H1 (cell line): ENCODE measurements around the gene SMIM44. TPM values are rescaled to one million over a fixed set of nuclear protein-coding genes. Genes with fewer than 3 reads are reported as not detected.

Experiments
- CTCF ChIA-PET: fragments of 300-600 bp; sonication (Branson Sonifier 250); formaldehyde crosslinking; loops from one replicate; lab custom pipeline; 2021; ENCODE audit not compliant: partially characterized antibody; lab: Charles Lee
- POLR2A ChIA-PET: fragments of 300-600 bp; sonication (Branson Sonifier 250); formaldehyde crosslinking; loops from one replicate; lab custom pipeline; 2021; ENCODE audit warnings: inconsistent platforms; ENCODE audit not compliant: partially characterized antibody; lab: Charles Lee
- DNase-seq, 2 experiments: peaks; one replicate each; pipeline versions ENCODE4 v3.0.0 to v3.0.0-alpha.2; 2010 to 2022; ENCODE audit warnings: low spot score in 2 of 2, low read depth in 1 of 2, mixed read lengths in 1 of 2
- FAIRE-seq: peaks from 2 replicates; lab custom pipeline; 2011; peaks lifted over from hg19 to GRCh38; lab: Jason Lieb, UNC
- H2AFZ ChIP-seq: 2 replicates; pipeline ENCODE4 v1.8.1; 2012; ENCODE audit warnings: low read length, inconsistent platforms
- H2AK5ac ChIP-seq: 2 replicates; pipeline ENCODE4 v1.6.1; 2013; ENCODE audit warnings: low read depth, low read length
- H2BK120ac ChIP-seq: replicated peaks from 2 replicates; pipeline ENCODE3; 2013; ENCODE audit warnings: low read depth, low read length, inconsistent platforms
- H2BK12ac ChIP-seq: 2 replicates; pipeline ENCODE4 v1.6.1; 2013; ENCODE audit warnings: low read depth, low read length
- H2BK15ac ChIP-seq: 2 replicates; pipeline ENCODE4 v1.6.1; 2013; ENCODE audit warnings: low read length
- H2BK20ac ChIP-seq: 2 replicates; pipeline ENCODE4 v1.6.1; 2013; ENCODE audit warnings: low read length
- H2BK5ac ChIP-seq: 2 replicates; pipeline ENCODE4 v1.6.1; 2013; ENCODE audit warnings: low read depth, low read length
- H3K14ac ChIP-seq: 2 replicates; pipeline ENCODE4 v1.6.1; 2013; ENCODE audit warnings: inconsistent platforms; ENCODE audit not compliant: insufficient read length
- H3K18ac ChIP-seq: 2 replicates; pipeline ENCODE4 v1.6.1; 2013; ENCODE audit warnings: low read length; ENCODE audit errors: extremely low read depth
- H3K23ac ChIP-seq: 2 replicates; pipeline ENCODE4 v1.6.1; 2013; ENCODE audit warnings: inconsistent platforms; ENCODE audit not compliant: insufficient read length
- H3K23me2 ChIP-seq: 2 replicates; pipeline ENCODE4 v1.6.1; 2013; ENCODE audit warnings: low read depth, low read length
- H3K27ac ChIP-seq: 2 replicates; pipeline ENCODE4 v1.6.1; 2011; ENCODE audit warnings: low read depth, low read length, inconsistent platforms
- H3K27me3 ChIP-seq, 4 experiments: replicated peaks in 1 of 4; 1 replicate in 1 of 4; 2 replicates in 3 of 4; pipeline versions ENCODE4 v1.6.1 to v1.8.1; 2011 to 2013; ENCODE audit warnings: low read length in 3 of 4, mild to moderate bottlenecking in 3 of 4, inconsistent platforms in 2 of 4, mixed read lengths in 2 of 4, moderate library complexity in 1 of 4; ENCODE audit not compliant: control insufficient read depth in 3 of 4, insufficient read depth in 3 of 4; ENCODE audit errors: extremely low read depth in 1 of 4
- H3K36me3 ChIP-seq, 4 experiments: 2 replicates each; pipeline versions ENCODE4 v1.6.1 to v1.8.1; 2011 to 2013; ENCODE audit warnings: mild to moderate bottlenecking in 4 of 4, low read length in 3 of 4, moderate library complexity in 2 of 4, control low read depth in 1 of 4, inconsistent platforms in 1 of 4; ENCODE audit not compliant: insufficient read depth in 4 of 4, control insufficient read depth in 2 of 4
- H3K4ac ChIP-seq: replicated peaks from 2 replicates; pipeline ENCODE3; 2013; ENCODE audit warnings: low read length, low read depth, mixed read lengths, inconsistent platforms; ENCODE audit not compliant: insufficient read length
- H3K4me1 ChIP-seq, 4 experiments: replicated peaks in 1 of 4; 1 replicate in 1 of 4; 2 replicates in 3 of 4; pipeline versions ENCODE4 v1.6.1 to v1.8.1; 2011 to 2013; ENCODE audit warnings: low read length in 3 of 4, inconsistent platforms in 2 of 4, mixed read lengths in 1 of 4; ENCODE audit not compliant: insufficient read depth in 4 of 4, control insufficient read depth in 3 of 4
- H3K4me2 ChIP-seq, 2 experiments: 2 replicates each; pipeline versions ENCODE4 v1.6.1 to v1.8.1; 2011 to 2013; ENCODE audit warnings: low read depth in 2 of 2, low read length in 2 of 2, control low read depth in 1 of 2, inconsistent platforms in 1 of 2, mild to moderate bottlenecking in 1 of 2; ENCODE audit not compliant: insufficient read depth in 1 of 2
- H3K4me3 ChIP-seq, 4 experiments: fragments of 200-600, 300-600 bp in 1 of 4; sonication (generic), shearing (Covaris generic), sonication (Bioruptor Twin) in 1 of 4; 2 replicates each; pipeline versions ENCODE4 v1.5.1 to v1.8.1; 2011 to 2016; ENCODE audit warnings: low read length in 4 of 4, low read depth in 3 of 4, control low read depth in 2 of 4, inconsistent platforms in 2 of 4, mild to moderate bottlenecking in 2 of 4, mixed read lengths in 1 of 4, moderate library complexity in 1 of 4; ENCODE audit not compliant: insufficient read depth in 2 of 4; ENCODE audit errors: extremely low read depth in 1 of 4
- H3K56ac ChIP-seq: replicated peaks from 2 replicates; pipeline ENCODE3; 2013; ENCODE audit warnings: low read depth, mild to moderate bottlenecking, mixed read lengths, low read length, inconsistent platforms; ENCODE audit not compliant: insufficient read length
- H3K79me1 ChIP-seq: 2 replicates; pipeline ENCODE4 v1.6.1; 2013; ENCODE audit warnings: low read depth, low read length, control low read depth
- H3K79me2 ChIP-seq, 2 experiments: 2 replicates each; pipeline versions ENCODE4 v1.6.1 to v1.8.1; 2012 to 2013; ENCODE audit warnings: low read length in 2 of 2, mild to moderate bottlenecking in 2 of 2, inconsistent platforms in 1 of 2; ENCODE audit not compliant: insufficient read depth in 2 of 2, control insufficient read depth in 1 of 2
- H3K9ac ChIP-seq, 4 experiments: replicated peaks in 1 of 4; 1 replicate in 1 of 4; 2 replicates in 3 of 4; pipeline versions ENCODE4 v1.6.1 to v1.8.1; 2011 to 2013; ENCODE audit warnings: low read depth in 3 of 4, low read length in 3 of 4, control low read depth in 2 of 4, mild to moderate bottlenecking in 2 of 4, moderate library complexity in 2 of 4, inconsistent platforms in 1 of 4; ENCODE audit errors: extremely low read depth in 1 of 4
- H3K9me3 ChIP-seq, 2 experiments: 2 replicates each; pipeline versions ENCODE4 v1.6.1 to v1.8.1; 2012 to 2013; ENCODE audit warnings: mild to moderate bottlenecking in 2 of 2, moderate library complexity in 2 of 2, control low read depth in 1 of 2, inconsistent platforms in 1 of 2, low read depth in 1 of 2, low read length in 1 of 2, mixed read lengths in 1 of 2; ENCODE audit not compliant: insufficient read depth in 2 of 2
- H4K20me1 ChIP-seq, 2 experiments: replicated peaks in 1 of 2; 2 replicates each; pipeline versions ENCODE3 to v1.8.1; 2011 to 2013; ENCODE audit warnings: inconsistent platforms in 2 of 2, low read length in 2 of 2, mild to moderate bottlenecking in 1 of 2; ENCODE audit not compliant: insufficient read depth in 2 of 2, control insufficient read depth in 1 of 2
- H4K5ac ChIP-seq: 2 replicates; pipeline ENCODE4 v1.6.1; 2013; ENCODE audit warnings: low read length, low read depth, mixed read lengths, inconsistent platforms; ENCODE audit not compliant: insufficient read length
- H4K8ac ChIP-seq: 2 replicates; pipeline ENCODE4 v1.8.0; 2013; ENCODE audit warnings: mild to moderate bottlenecking, moderate library complexity, low read length, inconsistent platforms; ENCODE audit not compliant: insufficient read depth; ENCODE audit errors: extremely low read depth
- H4K91ac ChIP-seq: replicated peaks from 2 replicates; pipeline ENCODE3; 2013; ENCODE audit warnings: low read length, mixed read lengths, inconsistent platforms; ENCODE audit not compliant: insufficient read length
- CTCF ChIP-seq, 3 experiments: IDR thresholded peaks; 1 replicate in 2 of 3; 2 replicates in 1 of 3; pipeline versions ENCODE4 v1.5.1 to v1.6.1; 2011; ENCODE audit warnings: low read length in 3 of 3, mild to moderate bottlenecking in 3 of 3, inconsistent platforms in 2 of 3, low read depth in 1 of 3, moderate library complexity in 1 of 3; ENCODE audit not compliant: insufficient read depth in 1 of 3; ENCODE audit errors: control extremely low read depth in 1 of 3
- JUN ChIP-seq: IDR thresholded peaks from 2 replicates; pipeline ENCODE4 v1.6.1; 2011; ENCODE audit warnings: low read depth, mild to moderate bottlenecking, improper control_type of control experiment, low read length
- RAD21 ChIP-seq, 2 experiments: IDR thresholded peaks in 1 of 2; conservative IDR thresholded peaks in 1 of 2; 2 replicates each; pipeline ENCODE4 v1.6.1; 2011; ENCODE audit warnings: low read depth in 2 of 2, low read length in 2 of 2, improper control_type of control experiment in 1 of 2, inconsistent platforms in 1 of 2, mild to moderate bottlenecking in 1 of 2, moderate library complexity in 1 of 2
- SIRT6 ChIP-seq: IDR thresholded peaks from one replicate; pipeline ENCODE4 v1.7.1; 2012; ENCODE audit warnings: low read length, inconsistent platforms
- WGBS, 2 experiments: shearing (Covaris generic) in 1 of 2; methylation state at CpG; one replicate each; pipeline versions ENCODE4 v1.1.6 to v1.1.7; 2013 to 2015; ENCODE audit warnings: low lambda C conversion rate in 2 of 2, mixed read lengths in 2 of 2, inconsistent platforms in 1 of 2, low coverage in 1 of 2, missing lambda C conversion rate in 1 of 2; ENCODE audit not compliant: insufficient replicate concordance in 2 of 2, insufficient coverage in 1 of 2, insufficient read length in 1 of 2; ENCODE audit errors: extremely low coverage in 1 of 2, missing lambda C conversion rate in 1 of 2; 5-methylcytosine and 5-hydroxymethylcytosine counted together
- polyA plus RNA-seq, 7 experiments: library from polyadenylated mRNA; depleted of rRNA in 3 of 7; stranded (reverse) in 5 of 7; unstranded in 2 of 7; fragments of >200 nt in 5 of 7; fragments of 200-250 nt in 2 of 7; gene quantifications; 1 replicate in 5 of 7; 2 replicates in 1 of 7; 4 replicates in 1 of 7; pipeline versions ENCODE4 v1.2.1 to v1.2.3, GENCODE V29; 2011 to 2013; ENCODE audit warnings: missing spikeins in 2 of 7, mixed read lengths in 2 of 7
- total RNA-seq: library from RNA; stranded (reverse); fragmentation: NEBNext Ultra II Directional; extraction: Animal tissue kit (Norgen Biotek cat#: 25700); gene quantifications from 2 replicates; pipeline ENCODE4 v1.2.1, GENCODE V29; 2021
- TF ChIP-seq, protein P1 (sequence below): IDR thresholded peaks from 2 replicates; pipeline ENCODE4 v1.6.1; 2012; ENCODE audit warnings: inconsistent platforms

The SMIM44 gene
- total and polyA plus RNA-seq, 2 of the 8 experiments (the other 6 are each of a cell fraction or from before 2014, with no cell fraction given): not detected

GRCh38 chr19:3471954-3472655 lies 11.1 kb downstream of the SMIM44 start:
- peaks cover 0 to 10% of the 10 kb centered on the region in 2 experiments for H4K20me1 ChIP-seq

More at GRCh38 chr19:3471954-3472655, 11.1 kb downstream of the SMIM44 start:
- Histone ChIP-seq H3K56ac (no peak overlapping the region), H3K4me3 (no peak overlapping the region), H4K8ac (no peak overlapping the region), H3K9ac (no peak overlapping the region), H2AFZ (no peak overlapping the region), H3K18ac (no peak overlapping the region), H3K9me3 (peaks cover 6 to 8% of the 10 kb centered on the region in 2 experiments; a peak in 3 of 4 replicates), H4K5ac (no peak overlapping the region), H2BK15ac (no peak overlapping the region), H2BK12ac (no peak overlapping the region), H2BK5ac (no peak overlapping the region), H3K27ac (no peak overlapping the region), H3K4ac (no peak overlapping the region), H2BK120ac (no peak overlapping the region), H3K27me3 (peaks cover 0 to 16% (median 9%) of the 10 kb centered on the region in 4 experiments; a peak in 6 of 7 replicates), H3K23ac (no peak overlapping the region), H4K91ac (no peak overlapping the region), H3K23me2 (peaks cover 16% of the 10 kb centered on the region; the same call in 1 of the 2 replicates), H3K4me1 (no peaks in the 10 kb centered on the region), H3K14ac (no peak overlapping the region), H2AK5ac (no peak overlapping the region), H3K36me3 (no peaks in the 10 kb centered on the region), H3K79me1 (no peaks in the 10 kb centered on the region), H2BK20ac (no peak overlapping the region), H3K4me2 (no peak overlapping the region), H3K79me2 (no peaks in the 10 kb centered on the region)
- WGBS, 2 experiments: 46% methylated on average over 24 of the region's 24 CpGs; no CpG with 5 or more reads in 1 of the 2 experiments
- POLR2A ChIA-PET: no interaction called here
- FAIRE-seq: no peak
- peak in 1 of 2 experiments; percentile 86 for DNase-seq
- TF ChIP-seq CTCF (IDR thresholded peaks at IDR 0.05; ENCODE audit: control extremely low read depth in 1 of 3, insufficient read depth in 1 of 3, low read depth in 1 of 3, low read length in 3 of 3) (peak; percentile 75 to 85 (median 82)), SIRT6 (no peak), RAD21 (IDR thresholded peaks at IDR 0.05 in 1 of 2, conservative IDR thresholded peaks at IDR 0.05 in 1 of 2; ENCODE audit: low read depth in 2 of 2, low read length in 2 of 2) (peak; percentile 69 to 81), JUN (no peak)
- TF ChIP-seq, protein P1, sequence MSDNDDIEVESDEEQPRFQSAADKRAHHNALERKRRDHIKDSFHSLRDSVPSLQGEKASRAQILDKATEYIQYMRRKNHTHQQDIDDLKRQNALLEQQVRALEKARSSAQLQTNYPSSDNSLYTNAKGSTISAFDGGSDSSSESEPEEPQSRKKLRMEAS: 0 out of 2 replicates have a peak, but pooled peaks have one; percentile 14
- CTCF ChIA-PET: interaction anchor here (0.6 to 6.8 kb wide), 49 partner anchors 8 to 1913 kb away, joined by 3 to 97 read pairs (median 4); partner anchors contain the start of genes SMIM24 and SMIM44
